GM21576 (cell line): ENCODE data around the gene CSRNP3.

ENCODE experiments used
- ATAC-seq: cut with Tn5 transposase; IDR thresholded peaks from one replicate; pipeline ENCODE4 v1.9.1; 2021; ENCODE audit warnings: mild to moderate bottlenecking, moderate library complexity; ENCODE audit not compliant: unreplicated experiment

CSRNP3 gene

DNA sequence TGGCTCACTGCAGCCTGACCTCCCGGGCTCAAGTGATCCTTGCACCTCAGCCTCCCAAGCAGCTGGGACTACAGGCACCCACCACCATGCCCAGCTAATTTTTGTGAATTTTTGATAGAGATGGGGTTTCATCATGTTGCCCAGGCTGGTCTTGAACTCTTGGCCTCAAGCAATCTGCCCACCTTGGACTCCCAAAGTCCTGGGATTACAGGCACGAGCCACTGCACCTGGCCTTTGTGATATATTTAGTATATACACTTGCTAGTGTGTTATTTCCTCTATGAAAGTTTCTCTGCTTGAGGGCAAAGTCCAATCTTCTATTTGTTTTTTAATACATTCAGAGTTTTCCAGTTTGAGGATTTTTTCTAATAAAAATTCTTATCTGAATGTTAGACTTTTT, 205.3 kb downstream of the CSRNP3 start:
- ATAC-seq: no peak

DNA sequence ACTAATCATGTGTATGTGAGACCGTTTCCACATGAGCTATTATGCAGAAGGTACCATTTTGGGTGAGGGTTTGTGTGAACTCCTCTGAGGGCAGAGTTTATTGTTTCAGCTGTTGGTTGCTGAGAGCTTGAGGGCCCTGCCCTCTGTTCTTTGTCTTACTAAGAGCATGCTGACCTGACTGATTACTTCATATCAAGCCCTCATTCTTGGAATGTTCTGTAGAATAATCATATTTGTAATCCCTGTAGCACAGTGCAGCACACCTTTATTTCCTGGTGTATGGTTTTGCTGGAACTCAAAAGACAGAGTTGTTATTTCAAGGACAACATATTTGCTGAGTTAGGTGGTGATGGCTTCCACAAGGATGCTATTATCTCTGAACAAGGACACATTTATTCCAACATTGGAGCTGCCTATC, 206.1 kb downstream of the CSRNP3 start:
- ATAC-seq: no peak

DNA sequence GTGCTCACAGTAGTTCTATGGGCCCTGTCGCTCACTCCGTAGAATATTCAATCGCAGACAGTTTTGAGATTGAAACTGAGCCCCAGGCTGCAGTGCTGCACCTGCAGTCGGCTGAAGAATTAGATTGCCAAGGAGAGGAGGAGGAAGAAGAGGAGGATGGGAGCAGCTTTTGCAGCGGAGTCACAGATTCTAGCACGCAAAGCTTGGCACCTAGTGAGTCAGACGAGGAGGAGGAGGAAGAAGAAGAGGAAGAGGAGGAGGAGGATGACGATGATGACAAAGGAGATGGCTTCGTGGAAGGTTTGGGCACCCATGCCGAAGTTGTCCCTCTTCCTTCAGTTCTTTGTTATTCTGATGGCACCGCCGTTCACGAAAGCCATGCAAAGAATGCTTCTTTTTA, 209.4 kb downstream of the CSRNP3 start:
- ATAC-seq: no peak

DNA sequence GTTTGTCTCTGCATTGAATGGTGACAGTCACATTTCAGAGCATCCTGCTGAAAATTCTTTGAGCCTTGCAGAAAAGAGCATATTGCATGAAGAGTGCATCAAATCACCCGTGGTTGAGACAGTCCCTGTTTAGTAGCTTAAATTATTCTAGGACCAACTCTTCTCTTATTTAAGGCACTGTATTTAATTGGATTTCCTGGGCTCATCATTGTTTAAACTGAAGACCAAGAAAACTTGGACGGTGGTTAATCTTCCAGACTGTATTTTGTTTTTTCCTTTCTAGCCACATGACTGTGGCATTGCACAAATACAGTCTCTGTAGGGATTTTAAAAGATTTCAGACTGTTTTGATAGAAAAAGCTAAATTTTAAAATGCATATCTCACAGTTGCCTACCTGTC, 210.1 kb downstream of the CSRNP3 start:
- no peak for ATAC-seq

DNA sequence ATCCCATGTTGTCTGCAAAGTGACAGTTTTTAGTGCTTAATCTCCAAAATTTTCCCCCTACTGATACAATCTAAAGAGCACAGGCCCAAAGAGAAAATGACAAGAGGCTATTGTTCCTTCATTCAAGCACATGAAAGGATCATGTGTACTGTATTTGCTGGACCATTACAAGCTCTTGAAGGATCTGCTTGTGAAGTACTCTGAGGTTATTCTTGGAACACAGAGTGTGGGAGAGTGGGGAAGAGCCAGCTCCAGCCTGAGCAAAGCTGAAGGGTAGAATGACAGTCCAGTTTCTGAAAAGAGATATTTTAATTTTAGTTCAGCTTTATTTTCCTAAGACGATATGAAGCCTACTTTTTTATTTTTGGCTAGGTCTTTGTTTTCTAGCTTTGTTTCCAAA, 212.3 kb downstream of the CSRNP3 start:
- ATAC-seq: no peak

DNA sequence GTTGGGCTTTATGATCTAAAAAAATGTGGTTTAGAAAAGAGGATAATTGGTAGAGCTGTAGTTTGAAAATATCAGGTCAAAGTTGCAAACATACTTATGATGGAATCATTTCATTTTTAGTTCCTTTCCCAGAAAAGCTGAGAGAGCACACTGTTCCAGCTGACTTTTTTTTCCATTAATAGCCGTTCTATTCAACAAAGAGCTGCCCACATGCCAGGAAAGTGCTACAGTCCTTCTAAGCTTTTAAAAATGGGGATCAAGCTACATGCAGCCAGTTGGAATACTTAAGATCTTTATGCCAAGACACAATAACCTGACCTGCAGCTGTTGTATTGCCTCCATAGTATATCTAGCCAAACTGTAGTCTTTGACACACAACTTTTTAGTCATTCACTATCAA, 213.0 kb downstream of the CSRNP3 start:
- ATAC-seq: no peak

DNA sequence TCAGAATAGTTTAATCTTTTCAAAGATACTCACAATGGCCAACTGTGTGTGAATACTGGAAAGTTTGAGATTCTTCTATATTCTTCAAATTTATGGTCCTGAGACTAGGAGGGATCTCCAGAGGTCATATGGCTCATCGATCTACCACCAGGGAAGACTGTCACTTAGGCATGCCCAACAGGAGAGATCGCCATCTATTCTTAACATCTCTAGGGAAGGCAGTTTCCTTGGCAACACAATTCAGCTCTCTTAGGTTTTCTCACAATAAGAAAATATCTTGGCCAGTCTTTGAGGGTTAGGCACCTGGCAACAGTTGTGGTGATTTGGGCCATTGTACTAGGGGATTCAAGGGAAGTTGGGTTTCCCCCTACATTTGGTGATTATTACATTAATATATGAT, 217.3 kb downstream of the CSRNP3 start:
- no peak for ATAC-seq

DNA sequence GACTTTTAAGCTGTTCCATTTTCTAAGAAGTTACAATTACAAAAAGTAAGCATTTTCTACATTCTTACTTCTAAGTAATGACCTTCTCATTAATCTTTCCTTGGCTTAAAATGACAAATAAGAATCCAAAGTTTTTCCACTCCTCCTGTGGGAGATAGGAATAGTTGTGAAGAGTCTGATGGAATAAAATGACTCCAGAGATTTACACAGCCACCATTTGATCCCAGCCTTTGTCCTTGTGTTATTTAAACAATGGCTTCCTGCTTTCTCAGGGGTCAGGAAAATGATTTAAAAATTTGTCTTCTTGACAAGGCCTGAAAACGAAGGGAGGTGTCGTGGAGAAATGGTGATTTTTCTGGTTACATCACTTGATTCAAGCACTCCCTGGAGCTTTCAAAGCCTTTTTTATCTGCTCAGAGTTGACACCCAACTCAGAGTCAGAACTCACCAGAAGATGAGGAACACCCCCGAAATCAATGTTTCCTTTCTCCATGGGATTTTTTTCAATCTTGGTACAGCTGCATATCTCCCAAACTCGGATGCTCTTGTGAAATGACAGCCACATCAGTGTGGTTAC, 218.0 kb downstream of the CSRNP3 start:
- ATAC-seq: no peak

DNA sequence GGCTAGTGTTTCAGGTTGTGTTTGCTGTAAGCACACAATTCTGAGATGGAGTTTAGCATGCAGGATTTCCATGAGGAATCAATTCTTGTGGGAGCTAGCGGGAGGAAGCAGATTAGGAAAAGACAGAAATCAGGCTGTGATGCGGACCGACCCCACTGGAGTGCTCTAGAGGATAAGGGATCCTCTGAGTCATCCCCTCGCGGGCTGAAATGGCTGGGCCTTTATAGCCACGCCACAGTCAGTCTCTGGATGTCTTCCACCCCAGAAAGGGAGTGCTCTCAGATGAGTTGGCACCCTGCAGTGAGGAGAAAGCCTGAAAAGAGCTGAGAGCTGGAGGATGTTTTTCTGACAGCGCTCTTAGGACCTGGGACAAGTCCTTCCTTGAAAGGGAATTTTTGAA, 222.1 kb downstream of the CSRNP3 start:
- no peak for ATAC-seq

DNA sequence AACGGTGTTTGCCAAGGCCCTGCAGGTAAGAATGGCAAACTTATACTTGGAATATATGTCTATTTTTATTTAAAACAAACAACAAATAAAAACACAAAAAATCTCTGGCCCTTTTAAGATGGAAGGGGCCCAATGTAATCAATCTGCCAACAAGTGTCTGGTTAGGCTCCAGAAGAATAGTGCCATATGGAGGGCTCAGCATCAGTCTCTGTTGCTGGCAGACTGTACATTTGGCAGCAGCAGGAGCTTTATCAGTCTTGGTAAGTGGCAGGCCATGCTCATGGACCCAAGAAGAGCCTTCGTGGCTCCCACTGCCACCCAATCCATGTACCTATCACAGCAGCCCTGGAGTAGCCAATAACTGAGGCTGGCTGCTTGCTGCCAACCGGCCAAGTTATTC, 223.4 kb downstream of the CSRNP3 start:
- no peak for ATAC-seq

DNA sequence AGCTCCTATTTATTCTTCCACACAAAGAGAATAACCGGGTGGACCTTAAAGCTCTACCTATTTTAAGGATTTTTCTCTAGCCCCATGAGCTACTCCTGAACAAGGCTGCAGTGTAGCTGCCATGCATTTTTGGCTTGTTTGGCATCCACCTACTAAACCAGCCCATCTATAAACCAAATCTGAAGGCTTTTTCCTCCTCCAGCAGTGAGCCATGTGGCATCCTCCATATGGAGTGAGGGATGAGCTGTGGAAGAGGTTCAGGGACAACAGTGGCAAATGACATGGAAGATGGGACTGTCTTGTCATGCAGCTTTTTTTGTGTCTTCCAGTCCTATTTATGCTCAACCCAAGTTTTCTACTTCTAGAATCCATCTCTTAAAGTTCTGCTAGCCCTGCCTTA, 224.3 kb downstream of the CSRNP3 start:
- no peak for ATAC-seq

DNA sequence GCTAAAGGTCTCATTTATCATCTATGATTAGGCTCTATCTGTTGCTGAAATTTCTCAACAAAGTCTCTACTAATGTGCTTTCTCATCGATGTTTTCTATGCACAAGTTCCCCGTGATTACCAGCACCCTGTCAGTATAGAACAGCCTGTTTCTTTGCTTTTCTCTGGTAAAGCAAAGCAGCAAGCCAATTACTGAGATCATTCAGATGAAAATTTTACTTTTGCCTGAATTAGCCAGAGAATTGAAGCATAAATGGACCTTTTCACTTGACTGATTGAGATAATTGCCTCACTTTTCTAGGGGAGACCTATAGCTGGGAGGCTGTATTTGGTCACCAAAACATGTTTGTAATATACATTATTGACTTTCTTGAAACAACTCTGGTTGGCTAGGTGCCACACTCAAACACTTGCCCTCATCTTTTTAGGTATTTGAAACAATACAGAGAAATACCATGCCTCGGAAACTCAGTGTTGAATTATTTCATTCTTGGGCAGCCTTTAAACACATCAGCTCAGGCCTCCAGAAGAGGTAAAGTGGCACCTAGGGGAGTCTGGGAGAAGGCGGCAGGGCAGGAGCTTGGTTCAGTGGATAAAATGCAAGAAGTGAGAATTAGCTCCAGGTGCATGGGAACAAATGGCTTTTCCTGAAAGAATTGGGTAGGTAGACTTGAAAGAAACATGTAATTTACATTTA, 228.4 kb downstream of the CSRNP3 start:
- no peak for ATAC-seq

DNA sequence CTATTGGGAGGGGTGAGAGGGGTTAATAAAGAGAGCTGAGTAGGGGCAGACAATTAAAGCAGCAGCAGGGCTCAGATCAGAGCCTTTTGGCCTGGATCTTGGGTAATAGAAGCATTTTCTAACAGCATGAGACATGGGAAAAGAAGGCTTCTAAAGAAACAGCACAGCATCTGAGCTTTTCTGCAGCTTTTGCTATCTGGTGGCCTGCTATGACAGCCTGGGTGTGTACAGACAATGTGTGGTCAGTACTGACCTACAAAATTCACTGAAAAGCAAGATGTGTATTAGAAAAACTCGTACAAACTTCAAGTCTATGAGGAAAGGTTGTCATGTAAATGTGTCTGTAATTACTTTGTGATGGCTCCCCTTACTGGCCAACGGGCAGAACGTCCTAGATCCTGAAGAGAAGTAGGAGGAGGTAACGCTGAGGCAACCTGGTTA, 229.0 kb downstream of the CSRNP3 start:
- ATAC-seq: peak; percentile 83

DNA sequence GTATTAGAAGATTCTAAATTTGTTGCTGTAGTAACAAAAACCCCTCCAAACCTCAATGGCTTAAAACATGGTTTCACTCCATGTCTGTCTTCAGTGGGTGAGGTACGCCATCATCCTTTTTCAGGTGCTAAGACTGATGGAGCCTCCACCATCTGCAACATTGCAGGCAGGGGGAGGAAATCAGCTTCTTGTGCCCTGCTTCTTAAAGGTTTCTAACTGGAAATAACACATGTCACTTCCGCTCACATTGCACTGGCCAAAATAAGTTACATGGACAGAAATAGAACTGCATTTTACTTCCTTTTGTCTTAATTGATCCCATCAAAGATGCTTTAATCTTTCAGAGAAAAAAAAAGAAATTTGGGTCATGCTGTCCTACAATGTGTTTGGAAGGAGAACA, 230.4 kb downstream of the CSRNP3 start:
- ATAC-seq: peak; percentile 50

DNA sequence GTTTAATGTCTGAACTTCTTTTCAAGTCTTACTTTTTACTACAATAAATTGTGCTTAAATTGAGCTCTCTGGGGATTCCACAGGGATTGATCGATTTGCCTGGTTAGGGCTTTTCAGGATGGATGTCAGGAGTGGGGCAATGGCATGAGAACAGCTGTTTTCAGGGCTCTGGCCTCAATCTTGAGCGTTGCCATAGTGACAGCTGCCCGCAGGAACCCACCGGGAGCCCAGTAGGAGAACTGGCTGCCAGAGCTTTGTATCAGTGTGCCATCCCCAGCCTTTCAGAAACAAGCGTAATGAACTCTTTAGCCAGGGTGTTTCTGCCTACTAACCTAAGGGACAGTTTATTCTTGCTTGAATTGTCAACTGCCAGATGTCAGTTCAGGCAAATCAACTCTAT, 231.0 kb downstream of the CSRNP3 start:
- ATAC-seq: no peak

DNA sequence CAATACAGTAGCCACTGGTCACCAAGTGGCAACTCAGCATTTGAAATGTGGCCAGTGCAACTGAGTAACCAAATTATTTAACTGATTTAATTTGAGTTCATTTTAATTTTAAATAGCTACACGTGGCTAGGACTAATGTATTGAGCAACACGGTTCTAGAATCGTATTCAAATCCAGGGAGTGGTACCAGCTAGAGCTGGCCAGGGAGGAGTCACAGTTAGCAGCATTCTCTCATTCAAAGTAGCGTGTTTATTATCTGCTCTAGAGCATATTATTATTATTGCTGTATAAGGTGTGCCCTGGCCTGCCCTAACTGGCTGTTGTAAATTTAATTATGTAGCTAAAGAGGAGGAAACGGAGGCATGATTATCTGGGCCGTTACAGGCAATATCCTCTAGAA, 231.6 kb downstream of the CSRNP3 start:
- ATAC-seq: no peak

DNA sequence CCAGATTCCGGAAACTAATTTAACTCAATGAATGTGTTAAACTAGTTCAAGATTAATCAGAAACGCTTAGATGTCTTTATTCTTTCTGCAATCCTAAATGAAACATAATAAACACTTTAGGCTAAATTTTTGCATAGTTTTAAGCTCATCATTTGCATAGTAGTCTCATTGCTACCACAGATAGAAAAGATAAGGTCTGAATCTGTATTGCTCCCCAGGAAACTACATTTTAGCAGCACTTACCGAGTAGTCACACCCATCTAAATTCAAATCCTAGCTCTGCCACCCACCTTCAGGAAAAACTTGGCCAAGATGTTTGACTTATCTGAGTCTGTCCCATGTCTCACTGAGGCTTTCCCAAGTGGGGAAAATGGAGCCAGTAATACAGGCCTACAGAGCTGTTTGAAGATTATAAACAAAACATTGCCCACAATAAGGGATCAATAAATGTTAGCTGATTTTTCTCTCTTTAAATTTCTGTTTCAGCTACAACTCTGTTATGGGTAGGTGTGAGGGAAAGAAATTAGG, 237.5 kb downstream of the CSRNP3 start:
- ATAC-seq: no peak

DNA sequence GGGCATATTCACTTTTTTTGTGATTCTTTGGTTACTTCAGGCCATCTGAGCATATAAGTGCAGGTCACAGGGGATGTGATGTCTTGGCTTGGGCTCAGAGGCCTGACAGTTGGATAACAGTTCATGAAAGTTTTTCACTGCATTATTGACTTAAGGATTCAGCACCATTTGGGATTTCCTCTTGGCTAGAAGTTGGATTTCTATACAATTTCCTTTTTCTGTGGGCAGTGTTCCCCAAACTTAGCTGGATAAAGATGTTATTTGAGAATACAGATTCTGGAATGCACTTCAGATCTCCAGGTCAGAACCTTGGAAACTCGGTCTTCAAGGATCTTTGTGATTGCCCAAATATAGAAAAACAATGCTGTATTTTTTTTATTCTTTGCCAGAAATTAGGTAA, 246.6 kb downstream of the CSRNP3 start:
- no peak for ATAC-seq

DNA sequence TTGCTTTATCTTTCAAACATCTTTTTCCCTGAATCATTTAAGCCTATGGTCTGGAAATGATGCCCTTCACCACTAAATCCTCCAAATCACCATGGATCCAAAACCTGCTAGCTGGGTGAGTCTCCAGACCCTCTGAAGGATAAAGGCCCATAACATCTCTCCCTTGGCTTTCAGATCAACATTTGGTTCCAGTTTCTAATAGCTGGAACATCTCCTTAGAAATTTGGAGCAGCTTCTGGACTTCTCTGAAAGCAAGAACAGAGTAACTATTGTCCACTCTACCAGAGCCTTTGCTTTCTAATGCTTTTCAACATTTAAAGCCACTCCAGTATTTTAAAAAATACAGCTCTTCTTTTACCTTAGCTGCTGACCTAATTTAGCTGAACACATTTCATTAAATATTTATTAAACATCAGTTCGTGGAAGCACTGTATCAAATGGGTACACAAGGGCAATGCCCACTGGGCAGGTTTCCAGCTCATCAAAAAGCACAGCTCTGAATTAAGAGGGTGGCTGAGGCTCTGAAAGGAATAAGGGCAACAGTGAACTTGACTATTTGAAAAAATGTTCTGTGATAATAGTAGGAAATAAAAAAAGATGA, 249.2 kb downstream of the CSRNP3 start:
- no peak for ATAC-seq

DNA sequence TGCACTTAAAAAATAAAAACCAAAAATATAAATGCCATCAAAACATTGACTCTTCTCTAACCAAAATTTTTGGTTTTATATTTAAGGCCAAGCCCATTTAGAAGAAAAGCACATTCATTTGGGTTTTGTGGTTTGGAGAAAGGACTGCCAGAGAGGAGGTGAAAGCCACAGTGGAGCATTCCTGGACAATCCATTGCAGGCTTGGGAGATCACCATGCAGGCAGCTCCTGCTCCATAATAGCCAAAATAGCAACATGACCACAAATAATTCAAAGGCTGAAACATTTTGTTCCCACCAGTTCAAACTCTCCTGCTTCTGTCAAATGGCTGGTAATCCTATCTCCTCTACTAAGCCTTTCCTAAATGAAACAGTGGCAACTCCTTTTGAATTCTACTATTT, 251.0 kb downstream of the CSRNP3 start:
- no peak for ATAC-seq

DNA sequence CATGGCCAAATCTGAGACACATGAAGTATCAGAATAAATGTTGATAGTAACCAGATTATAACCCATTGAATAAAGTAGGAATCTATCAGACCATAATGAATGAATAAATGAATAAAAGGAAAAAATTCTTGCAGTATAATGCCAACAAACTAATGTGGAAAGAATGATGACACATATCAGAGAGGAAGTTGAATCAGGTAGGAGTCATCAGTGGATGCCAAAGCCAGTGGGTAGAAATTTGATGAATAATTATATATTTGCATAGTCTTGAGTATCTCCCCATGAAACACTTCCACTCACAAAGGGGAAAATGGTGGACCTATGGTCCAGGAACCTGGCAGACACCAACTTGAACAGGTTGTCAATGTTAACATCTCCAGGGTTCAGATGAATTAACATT, 255.9 kb downstream of the CSRNP3 start:
- ATAC-seq: no peak
